HepG2 (cell line): ENCODE results near the gene PEAK3. TPM values are rescaled to one million over a fixed set of nuclear protein-coding genes. Genes with fewer than 3 reads are reported as not detected.

Experiments
- EEA1 ChIP-seq: sonication (generic); formaldehyde crosslinking; IDR thresholded peaks from 2 replicates; pipeline ENCODE4 v1.5.1; 2020; ENCODE audit warnings: mild to moderate bottlenecking, missing genetic modification reagents, borderline replicate concordance
- HNF4G ChIP-seq, 2 experiments: sonication (generic) in 1 of 2; formaldehyde crosslinking in 1 of 2; IDR thresholded peaks; 2 replicates each; pipeline versions ENCODE4 v1.4.0 to v1.6.1; 2011 to 2020; ENCODE audit warnings: borderline replicate concordance in 2 of 2, low read depth in 2 of 2, mild to moderate bottlenecking in 2 of 2, low read length in 1 of 2, missing genetic modification reagents in 1 of 2, moderate library complexity in 1 of 2
- IKZF4 ChIP-seq: sonication (generic); formaldehyde crosslinking; IDR thresholded peaks from 2 replicates; pipeline ENCODE4 v1.5.1; 2020; ENCODE audit warnings: borderline replicate concordance, mild to moderate bottlenecking, low read depth, missing genetic modification reagents; ENCODE audit errors: not compliant biosample characterization
- IRF9 ChIP-seq: sonication (generic); formaldehyde crosslinking; IDR thresholded peaks from 2 replicates; pipeline ENCODE4 v1.8.0; 2022; ENCODE audit warnings: missing genetic modification reagents, mild to moderate bottlenecking, borderline replicate concordance
- PAX8 ChIP-seq: sonication (generic); formaldehyde crosslinking; IDR thresholded peaks from 2 replicates; pipeline ENCODE4 v1.8.0; 2022; ENCODE audit warnings: mild to moderate bottlenecking, missing genetic modification reagents, borderline replicate concordance
- ZKSCAN1 ChIP-seq: fragments of 150-350 bp; IDR thresholded peaks from 2 replicates; pipeline ENCODE4 v1.6.1; 2014; ENCODE audit warnings: low read length
- ZNF142 ChIP-seq: sonication (generic); formaldehyde crosslinking; IDR thresholded peaks from 2 replicates; pipeline ENCODE4 v1.4.0; 2020; ENCODE audit warnings: missing genetic modification reagents
- ZNF318 ChIP-seq: sonication (generic); formaldehyde crosslinking; IDR thresholded peaks from 2 replicates; pipeline ENCODE4 v1.4.0; 2020; ENCODE audit warnings: mild to moderate bottlenecking, missing genetic modification reagents
- ZNF878 ChIP-seq: sonication (generic); formaldehyde crosslinking; IDR thresholded peaks from 2 replicates; pipeline ENCODE4 v1.8.1; 2023; ENCODE audit warnings: mild to moderate bottlenecking, missing genetic modification reagents, moderate library complexity
- polyA plus RNA-seq, 8 experiments: library from polyadenylated mRNA; depleted of rRNA in 3 of 8; stranded (reverse) in 7 of 8; unstranded in 1 of 8; fragments of >200 nt; fragmentation: Illumina TruSeq in 4 of 8; extraction: Trizol in 4 of 8; gene quantifications; 2 replicates each; pipeline versions ENCODE4 v1.2.1 to v1.2.3, GENCODE V29; 2011 to 2016; ENCODE audit warnings: low read depth in 4 of 8, missing spikeins in 1 of 8, mixed read lengths in 1 of 8; ENCODE audit not compliant: insufficient read depth in 1 of 8
- total RNA-seq, 5 experiments: library from RNA; depleted of rRNA; stranded (reverse); fragments of >200 nt; fragmentation: Illumina TruSeq; extraction: Trizol; gene quantifications; 2 replicates each; pipeline ENCODE4 v1.2.3, GENCODE V29; 2016; ENCODE audit warnings: low read depth in 1 of 5
- TF ChIP-seq, protein P1 (sequence below): sonication (generic); formaldehyde crosslinking; IDR thresholded peaks from 2 replicates; pipeline ENCODE4 v1.8.0; 2022; ENCODE audit warnings: missing genetic modification reagents, low read depth, mild to moderate bottlenecking, borderline replicate concordance

The PEAK3 gene
- total and polyA plus RNA-seq, 2 of the 13 experiments (the other 11 are each of a cell fraction or from before 2014, with no cell fraction given), result not detected

- TF ChIP-seq ZNF142 (CRISPR knock-in tag) (no peak), IRF9 (CRISPR knock-in tag) (peak; percentile 87), PAX8 (CRISPR knock-in tag) (no peak; the same call in 1 of the 2 replicates), EEA1 (peak; percentile 91; the same call in 1 of the 2 replicates), ZKSCAN1 (no peak), IKZF4 (CRISPR knock-in tag) (peak; percentile 92), HNF4G (IDR thresholded peaks at IDR 0.05; ENCODE audit: borderline replicate concordance, low read depth, low read length) (no peak), HNF4G (CRISPR knock-in tag; IDR thresholded peaks at IDR 0.05; ENCODE audit: borderline replicate concordance, low read depth) (no peak; the same call in 1 of the 2 replicates), ZNF318 (no peak; the same call in 1 of the 2 replicates), ZNF878 (peak; percentile 91)
- TF ChIP-seq, protein P1, sequence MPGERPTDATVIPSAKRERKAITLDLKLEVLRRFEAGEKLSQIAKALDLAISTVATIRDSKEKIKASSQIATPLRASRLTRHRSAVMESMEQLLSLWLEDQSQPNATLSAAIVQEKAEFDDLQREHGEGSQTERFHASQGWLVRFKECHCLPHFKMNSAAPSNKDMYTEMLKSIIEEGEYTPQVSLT, result no peak
These were observed 12.5 kb downstream of the PEAK3 start (continued) for GRCh38 chr19:2269244-2270156.
